ENCODE measurements around the gene KIF20A. TPM values are rescaled to one million over a fixed set of nuclear protein-coding genes. Genes with fewer than 3 reads are reported as not detected.
"Not testable (repeated sequence)": the region's sequence is repeated elsewhere in the genome, so short reads cannot be mapped to it uniquely, and the experiment has no call there.

The KIF20A gene
- total and polyA plus RNA-seq, 8 donors: 1.6 to 106 (median 42.6) TPM

- no peaks in the 10 kb centered on the region for H3K9me3 ChIP-seq
- H3K27me3 ChIP-seq: no peaks in the 10 kb centered on the region
- no peak for TF ChIP-seq CTCF (IDR thresholded peaks at IDR 0.05)
- H3K4me1 ChIP-seq: peaks cover 11 to 31% of the 10 kb centered on the region in 2 donors
- DNase-seq (no peak), ATAC-seq (no peak)
- peaks cover 0 to 37% of the 10 kb centered on the region in 2 donors for H3K36me3 ChIP-seq
- no peak overlapping the region for H3K4me3 ChIP-seq
- H3K27ac ChIP-seq: no peak overlapping the region
- intact Hi-C loops (cut with DNase I): loop anchor here in 1 of 2 donors (10.0 kb wide), 1 partner anchor 232 kb away; no protein-coding TSS in a partner anchor
Observed at GRCh38 chr5:138182808-138183207, 3.9 kb downstream of the KIF20A start.

GRCh38 chr5:138186002-138186447 is 7.1 kb downstream of the KIF20A start:
- Histone ChIP-seq H3K4me3 (no peak overlapping the region), H3K36me3 (peaks cover 0 to 69% of the 10 kb centered on the region in 2 donors), H3K27me3 (no peaks in the 10 kb centered on the region), H3K9me3 (no peaks in the 10 kb centered on the region), H3K4me1 (peaks cover 0 to 13% of the 10 kb centered on the region in 2 donors), H3K27ac (peak overlapping the region; percentile 20 to 61)
- ATAC-seq (peak; percentile 71), DNase-seq (no peak)
- intact Hi-C loops (cut with DNase I): loop anchor here in 1 of 2 donors (10.0 kb wide), 1 partner anchor 229 kb away; no protein-coding TSS in a partner anchor
- no peak for TF ChIP-seq CTCF (IDR thresholded peaks at IDR 0.05)

GRCh38 chr5:138188626-138189025 is 9.7 kb downstream of the KIF20A start:
- Histone ChIP-seq H3K4me1 (peaks cover 0 to 13% of the 10 kb centered on the region in 2 donors), H3K27me3 (no peaks in the 10 kb centered on the region), H3K4me3 (no peak overlapping the region), H3K27ac (no peak overlapping the region), H3K9me3 (no peaks in the 10 kb centered on the region), H3K36me3 (peaks cover 0 to 87% of the 10 kb centered on the region in 2 donors)
- TF ChIP-seq CTCF (IDR thresholded peaks at IDR 0.05): no peak
- DNase-seq (no peak), ATAC-seq (no peak)
- intact Hi-C loops (cut with DNase I): loop anchor here in 1 of 2 donors (10.0 kb wide), 1 partner anchor 226 kb away; no protein-coding TSS in a partner anchor

- Histone ChIP-seq H3K27me3 (no peaks in the 10 kb centered on the region), H3K4me3 (no peak overlapping the region), H3K27ac (no peak overlapping the region), H3K4me1 (no peaks in the 10 kb centered on the region), H3K9me3 (no peaks in the 10 kb centered on the region), H3K36me3 (peaks cover 0 to 91% of the 10 kb centered on the region in 2 donors)
- TF ChIP-seq CTCF (IDR thresholded peaks at IDR 0.05): no peak
- ATAC-seq: no peak
- no peak for DNase-seq
- intact Hi-C loops (cut with DNase I): no loop called here
Observed at GRCh38 chr5:138192826-138193225, 13.9 kb downstream of the KIF20A start.

- intact Hi-C loops (cut with DNase I); H3K27ac ChIP-seq; H3K4me3 ChIP-seq; H3K27me3 ChIP-seq; H3K9me3 ChIP-seq; DNase-seq; ATAC-seq; H3K4me1 ChIP-seq: not testable (repeated sequence)
- H3K36me3 ChIP-seq: peaks cover 0 to 91% of the 10 kb centered on the region in 2 donors
Observed at GRCh38 chr5:138193859-138194258, 14.9 kb downstream of the KIF20A start.

- no peak for TF ChIP-seq CTCF (IDR thresholded peaks at IDR 0.05)
- H3K27ac ChIP-seq: no peak overlapping the region
- no peak for DNase-seq
- H3K4me1 ChIP-seq: peaks cover 8 to 30% of the 10 kb centered on the region in 2 donors
- H3K4me3 ChIP-seq: no peak overlapping the region
- H3K36me3 ChIP-seq: peaks cover 0 to 20% of the 10 kb centered on the region in 2 donors
- no peaks in the 10 kb centered on the region for H3K27me3 ChIP-seq
- H3K9me3 ChIP-seq: no peaks in the 10 kb centered on the region
- intact Hi-C loops (cut with DNase I): no loop called here
- ATAC-seq: no peak
Observed at GRCh38 chr5:138210985-138211384, 32.1 kb downstream of the KIF20A start.

Data from left lung (tissue), 10 donors.